Measurements from ENCODE around the gene SLC38A8.

DNA sequence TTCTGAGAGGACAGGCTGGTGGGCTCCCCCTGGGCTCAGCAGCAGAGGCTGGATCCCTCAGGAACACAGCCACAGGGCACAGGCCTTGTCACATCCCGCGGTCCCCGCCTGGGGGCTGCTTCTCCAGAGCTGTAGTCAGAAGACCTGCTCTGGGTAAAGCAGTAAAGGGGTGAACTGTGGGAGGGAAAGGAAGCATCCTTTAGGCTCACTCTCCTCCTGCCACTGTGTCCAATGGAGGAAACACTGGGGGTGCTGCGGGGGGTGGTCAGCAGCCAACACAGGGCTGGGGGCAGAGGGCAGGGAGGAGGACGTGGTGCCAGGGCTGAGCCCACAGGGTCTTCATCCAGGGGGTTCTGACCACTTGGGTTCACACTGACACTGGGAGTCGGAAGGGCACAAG lies 5.0 kb upstream of the SLC38A8 start:
- TF ChIP-seq FOXA1 (IDR thresholded peaks at IDR 0.05) (no peak), L3MBTL2 (conservative IDR thresholded peaks at IDR 0.05) (no peak), SUZ12 (IDR thresholded peaks at IDR 0.05) (no peak), NFRKB (IDR thresholded peaks at IDR 0.05) (no peak), ZNF384 (IDR thresholded peaks at IDR 0.05) (no peak), TARDBP (IDR thresholded peaks at IDR 0.05) (no peak), CTBP1 (IDR thresholded peaks at IDR 0.05; ENCODE audit: borderline replicate concordance) (no peak), HDGF (IDR thresholded peaks at IDR 0.05; ENCODE audit: borderline replicate concordance) (no peak), ELF4 (IDR thresholded peaks at IDR 0.05) (no peak), FOXK2 (IDR thresholded peaks at IDR 0.05) (no peak), FOXM1 (IDR thresholded peaks at IDR 0.05; ENCODE audit: borderline replicate concordance) (no peak)
- TF ChIP-seq, protein P1, sequence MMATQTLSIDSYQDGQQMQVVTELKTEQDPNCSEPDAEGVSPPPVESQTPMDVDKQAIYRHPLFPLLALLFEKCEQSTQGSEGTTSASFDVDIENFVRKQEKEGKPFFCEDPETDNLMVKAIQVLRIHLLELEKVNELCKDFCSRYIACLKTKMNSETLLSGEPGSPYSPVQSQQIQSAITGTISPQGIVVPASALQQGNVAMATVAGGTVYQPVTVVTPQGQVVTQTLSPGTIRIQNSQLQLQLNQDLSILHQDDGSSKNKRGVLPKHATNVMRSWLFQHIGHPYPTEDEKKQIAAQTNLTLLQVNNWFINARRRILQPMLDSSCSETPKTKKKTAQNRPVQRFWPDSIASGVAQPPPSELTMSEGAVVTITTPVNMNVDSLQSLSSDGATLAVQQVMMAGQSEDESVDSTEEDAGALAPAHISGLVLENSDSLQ (IDR thresholded peaks at IDR 0.05) = no peak
